Testis (tissue), 2 donors: Measurements from ENCODE around the gene RANBP9.

ENCODE experiments used
- POLR2A ChIP-seq: fragments of 450-650 bp; IDR thresholded peaks from one replicate; pipeline ENCODE4 v1.6.1; 2017; ENCODE audit warnings: antibody characterized with exemption, mild to moderate bottlenecking, moderate library complexity
- TF ChIP-seq, protein P1 (sequence below), 3 experiments: fragments of 450-650 bp in 2 of 3; fragments of 200-600 bp in 1 of 3; sonication (generic) in 1 of 3; IDR thresholded peaks; one replicate each; pipeline ENCODE4 v1.5.1; 2016 to 2019; ENCODE audit warnings: antibody characterized with exemption in 3 of 3, mild to moderate bottlenecking in 2 of 3, moderate library complexity in 1 of 3

- TF ChIP-seq, protein P1, sequence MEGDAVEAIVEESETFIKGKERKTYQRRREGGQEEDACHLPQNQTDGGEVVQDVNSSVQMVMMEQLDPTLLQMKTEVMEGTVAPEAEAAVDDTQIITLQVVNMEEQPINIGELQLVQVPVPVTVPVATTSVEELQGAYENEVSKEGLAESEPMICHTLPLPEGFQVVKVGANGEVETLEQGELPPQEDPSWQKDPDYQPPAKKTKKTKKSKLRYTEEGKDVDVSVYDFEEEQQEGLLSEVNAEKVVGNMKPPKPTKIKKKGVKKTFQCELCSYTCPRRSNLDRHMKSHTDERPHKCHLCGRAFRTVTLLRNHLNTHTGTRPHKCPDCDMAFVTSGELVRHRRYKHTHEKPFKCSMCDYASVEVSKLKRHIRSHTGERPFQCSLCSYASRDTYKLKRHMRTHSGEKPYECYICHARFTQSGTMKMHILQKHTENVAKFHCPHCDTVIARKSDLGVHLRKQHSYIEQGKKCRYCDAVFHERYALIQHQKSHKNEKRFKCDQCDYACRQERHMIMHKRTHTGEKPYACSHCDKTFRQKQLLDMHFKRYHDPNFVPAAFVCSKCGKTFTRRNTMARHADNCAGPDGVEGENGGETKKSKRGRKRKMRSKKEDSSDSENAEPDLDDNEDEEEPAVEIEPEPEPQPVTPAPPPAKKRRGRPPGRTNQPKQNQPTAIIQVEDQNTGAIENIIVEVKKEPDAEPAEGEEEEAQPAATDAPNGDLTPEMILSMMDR (IDR thresholded peaks at IDR 0.05), result no peak
- TF ChIP-seq POLR2A, result no peak
Measured at GRCh38 chr6:13725052-13725451, 13.4 kb upstream of the RANBP9 start.
